Mucosa of stomach (tissue), 1 donor: Measurements from ENCODE around the gene ADCY5.

Experiments used
- H3K27me3 ChIP-seq: one replicate; pipeline ENCODE4 v1.7.0; 2013; ENCODE audit warnings: mild to moderate bottlenecking, low read length; ENCODE audit not compliant: control insufficient read depth, insufficient read depth
- H3K36me3 ChIP-seq: one replicate; pipeline ENCODE4 v1.7.0; 2013; ENCODE audit warnings: low read length; ENCODE audit not compliant: control insufficient read depth, insufficient read depth
- H3K4me1 ChIP-seq: one replicate; pipeline ENCODE4 v1.7.0; 2013; ENCODE audit warnings: mild to moderate bottlenecking, low read length; ENCODE audit not compliant: control insufficient read depth, insufficient read depth
- H3K4me3 ChIP-seq: one replicate; pipeline ENCODE4 v1.7.0; 2013; ENCODE audit warnings: low read length
- H3K9ac ChIP-seq: one replicate; pipeline ENCODE4 v1.7.0; 2013; ENCODE audit warnings: mild to moderate bottlenecking, low read length, moderate library complexity
- H3K9me3 ChIP-seq: one replicate; pipeline ENCODE4 v1.7.0; 2013; ENCODE audit warnings: mild to moderate bottlenecking, low read length, moderate library complexity; ENCODE audit not compliant: control insufficient read depth
- donor health status: Pancreatic carcinoma.

The ADCY5 gene

DNA sequence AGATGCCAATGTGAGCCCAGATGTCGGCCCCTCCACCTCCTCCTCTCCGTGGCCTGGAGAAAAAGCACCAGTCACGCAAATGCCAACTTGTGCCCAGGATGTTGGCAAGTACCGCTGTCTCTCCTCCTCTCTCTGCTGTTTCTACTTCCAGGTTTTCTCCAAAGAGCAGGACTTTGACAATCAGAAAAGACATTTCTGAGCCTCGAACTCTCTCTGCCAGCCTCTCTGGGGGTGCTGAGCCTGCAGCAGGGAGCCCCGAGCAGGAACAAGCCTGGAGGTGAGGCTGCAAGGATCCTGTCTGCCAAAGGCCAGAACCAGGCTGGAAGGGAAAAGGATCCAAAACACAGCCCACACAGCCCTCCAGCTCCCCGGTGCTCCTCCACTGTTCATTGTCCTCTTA is 157.5 kb downstream of the ADCY5 start:
- no peaks in the 10 kb centered on the region for H3K4me1 ChIP-seq
- no peaks in the 10 kb centered on the region for H3K27me3 ChIP-seq
- no peak overlapping the region for H3K9ac ChIP-seq
- H3K36me3 ChIP-seq, result no peaks in the 10 kb centered on the region
- H3K4me3 ChIP-seq, result no peak overlapping the region
- no peaks in the 10 kb centered on the region for H3K9me3 ChIP-seq

- no peaks in the 10 kb centered on the region for H3K36me3 ChIP-seq
These were observed 157.9 kb downstream of the ADCY5 start for GRCh38 chr3:123290962-123291361.

DNA sequence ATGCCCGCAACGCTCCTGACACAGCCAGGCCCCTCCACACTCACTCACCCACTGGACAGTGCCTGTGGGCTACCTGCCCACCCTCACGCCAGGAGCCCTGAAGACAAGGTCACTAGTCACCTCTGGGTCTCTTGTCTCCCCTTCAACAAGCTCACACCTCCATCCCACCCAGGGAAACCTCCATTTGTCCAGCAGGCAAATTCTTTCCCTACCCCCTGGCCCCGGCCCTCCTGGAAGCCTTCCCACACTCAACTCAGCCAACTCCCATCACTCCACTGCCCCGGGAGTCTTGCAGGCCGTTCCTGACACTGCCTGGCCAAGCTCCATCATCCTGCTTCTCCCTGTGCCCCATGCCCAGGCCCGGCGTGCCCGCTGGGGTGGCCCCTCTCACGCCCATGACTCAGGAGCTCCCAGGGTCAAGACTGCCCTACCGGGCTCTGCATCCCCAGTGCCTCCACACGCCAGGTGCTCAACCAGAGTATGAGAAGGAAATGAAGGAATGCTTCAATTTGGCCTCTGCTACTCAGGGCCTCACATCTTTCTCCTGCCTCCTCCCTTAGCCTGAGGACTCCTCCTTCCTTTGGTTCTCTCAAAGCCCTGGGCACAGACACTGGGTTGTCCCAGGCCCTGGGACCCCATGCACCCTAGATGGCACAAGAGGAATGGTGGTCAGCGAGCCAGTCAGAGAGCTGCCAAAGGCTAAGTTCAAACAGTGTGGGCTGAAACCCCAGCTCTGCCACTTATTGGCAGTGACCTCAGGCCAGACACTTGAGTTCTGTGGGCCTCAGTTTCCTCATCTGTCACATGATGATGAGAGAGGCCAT is 158.6 kb downstream of the ADCY5 start:
- H3K4me1 ChIP-seq, result no peaks in the 10 kb centered on the region
- no peak overlapping the region for H3K9ac ChIP-seq
- no peaks in the 10 kb centered on the region for H3K9me3 ChIP-seq
- no peak overlapping the region for H3K4me3 ChIP-seq
- no peaks in the 10 kb centered on the region for H3K36me3 ChIP-seq
- H3K27me3 ChIP-seq, result no peaks in the 10 kb centered on the region

More at GRCh38 chr3:123290962-123291361, 157.9 kb downstream of the ADCY5 start:
- no peaks in the 10 kb centered on the region for H3K27me3 ChIP-seq
- no peak overlapping the region for H3K9ac ChIP-seq
- no peaks in the 10 kb centered on the region for H3K9me3 ChIP-seq
- H3K4me3 ChIP-seq, result no peak overlapping the region
- no peaks in the 10 kb centered on the region for H3K4me1 ChIP-seq

DNA sequence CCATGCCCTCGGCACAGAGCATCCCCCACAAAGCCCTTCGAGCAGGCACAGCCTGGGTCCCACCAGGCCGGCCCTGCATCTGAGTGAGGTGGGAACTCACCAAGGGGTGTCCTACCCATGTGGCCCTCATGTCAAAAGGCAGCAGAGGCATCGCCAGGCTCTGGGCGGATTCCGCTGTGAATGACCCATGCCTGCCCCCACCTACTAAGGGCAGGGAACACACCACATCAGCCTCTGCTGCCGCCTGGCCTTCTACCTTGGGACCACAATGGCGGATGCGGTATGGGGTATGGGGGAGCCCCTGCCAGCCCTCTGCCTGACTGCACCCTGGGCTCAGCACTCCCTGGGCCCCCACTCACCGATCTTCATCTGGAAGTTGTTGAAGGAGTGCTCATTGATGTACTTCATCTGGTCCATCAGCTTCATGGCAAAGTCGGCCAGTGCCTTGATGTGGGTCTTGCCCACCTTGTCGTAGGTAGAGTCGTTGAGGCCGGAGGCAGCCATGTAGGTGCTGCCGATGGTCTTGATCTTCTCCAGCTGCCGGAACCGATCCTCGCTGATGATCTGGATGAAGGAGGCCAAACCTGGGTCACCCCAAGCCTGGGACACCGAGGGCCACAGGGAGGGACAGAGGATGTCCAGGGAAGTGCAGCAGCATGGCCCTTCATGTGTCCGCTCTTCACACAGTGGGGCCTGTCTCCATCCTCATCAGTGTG is 159.3 kb downstream of the ADCY5 start:
- no peaks in the 10 kb centered on the region for H3K9me3 ChIP-seq
- no peaks in the 10 kb centered on the region for H3K36me3 ChIP-seq
- H3K4me1 ChIP-seq, result no peaks in the 10 kb centered on the region
- H3K9ac ChIP-seq, result no peak overlapping the region
- H3K27me3 ChIP-seq, result no peaks in the 10 kb centered on the region
- no peak overlapping the region for H3K4me3 ChIP-seq

DNA sequence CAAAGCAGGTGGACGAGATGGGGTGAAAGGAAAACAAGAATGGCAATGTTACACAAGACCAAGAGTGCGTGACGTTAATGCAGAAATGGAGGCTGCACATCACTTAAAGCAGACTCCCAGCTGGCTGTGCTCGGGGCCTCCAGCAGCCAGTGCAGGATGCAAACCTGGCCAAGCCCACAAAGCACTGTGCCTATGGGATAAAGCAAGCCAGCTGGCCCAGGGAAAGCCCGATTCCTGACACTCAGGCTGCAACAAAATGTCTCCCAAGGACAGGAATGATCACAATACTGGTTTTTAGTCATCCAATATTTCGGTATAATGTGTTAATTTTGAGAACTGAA is 161.0 kb downstream of the ADCY5 start:
- Histone ChIP-seq H3K9ac (no peak overlapping the region), H3K36me3 (no peaks in the 10 kb centered on the region), H3K4me3 (no peak overlapping the region), H3K9me3 (no peaks in the 10 kb centered on the region), H3K27me3 (no peaks in the 10 kb centered on the region), H3K4me1 (no peaks in the 10 kb centered on the region)

GRCh38 chr3:123287051-123287961 is 161.6 kb downstream of the ADCY5 start:
- Histone ChIP-seq H3K36me3 (no peaks in the 10 kb centered on the region), H3K4me1 (no peaks in the 10 kb centered on the region), H3K27me3 (no peaks in the 10 kb centered on the region), H3K9ac (no peak overlapping the region), H3K9me3 (no peaks in the 10 kb centered on the region), H3K4me3 (no peak overlapping the region)

GRCh38 chr3:123286308-123287023 is 162.4 kb downstream of the ADCY5 start:
- no peaks in the 10 kb centered on the region for H3K36me3 ChIP-seq
- no peaks in the 10 kb centered on the region for H3K27me3 ChIP-seq
- H3K4me1 ChIP-seq, result no peaks in the 10 kb centered on the region
- no peaks in the 10 kb centered on the region for H3K9me3 ChIP-seq
- H3K4me3 ChIP-seq, result no peak overlapping the region
- H3K9ac ChIP-seq, result no peak overlapping the region

GRCh38 chr3:123285931-123286307 is 163.0 kb downstream of the ADCY5 start:
- no peaks in the 10 kb centered on the region for H3K36me3 ChIP-seq
- no peak overlapping the region for H3K9ac ChIP-seq
- H3K9me3 ChIP-seq, result no peaks in the 10 kb centered on the region
- no peaks in the 10 kb centered on the region for H3K4me1 ChIP-seq
- no peak overlapping the region for H3K4me3 ChIP-seq
- H3K27me3 ChIP-seq, result no peaks in the 10 kb centered on the region

- Histone ChIP-seq H3K36me3 (no peaks in the 10 kb centered on the region), H3K9me3 (no peaks in the 10 kb centered on the region), H3K27me3 (no peaks in the 10 kb centered on the region), H3K4me1 (no peaks in the 10 kb centered on the region), H3K4me3 (no peak overlapping the region), H3K9ac (no peak overlapping the region)
These were observed 163.4 kb downstream of the ADCY5 start for GRCh38 chr3:123285479-123285878.

DNA sequence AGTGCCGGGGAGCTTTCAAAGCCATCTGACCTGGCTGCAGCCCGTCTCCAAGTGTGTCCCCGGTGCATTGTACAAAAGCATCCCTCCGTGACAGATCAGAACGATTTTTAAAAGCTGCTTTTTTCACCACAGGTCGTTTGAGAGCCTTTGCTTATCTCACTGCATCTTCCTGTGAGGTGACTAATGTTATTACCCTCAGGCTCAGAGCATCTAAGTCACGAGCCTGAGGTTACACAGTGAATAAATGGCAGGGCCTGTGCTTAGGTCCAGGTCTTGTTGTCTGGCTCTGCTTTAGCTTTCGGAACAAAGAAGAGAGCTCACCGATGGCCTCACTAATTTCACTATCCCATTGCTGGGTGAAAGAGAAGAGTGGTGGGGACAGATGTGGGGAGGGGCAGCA is 163.8 kb downstream of the ADCY5 start:
- no peaks in the 10 kb centered on the region for H3K9me3 ChIP-seq
- H3K9ac ChIP-seq, result no peak overlapping the region
- H3K4me3 ChIP-seq, result no peak overlapping the region
- H3K4me1 ChIP-seq, result no peaks in the 10 kb centered on the region
- no peaks in the 10 kb centered on the region for H3K36me3 ChIP-seq
- no peaks in the 10 kb centered on the region for H3K27me3 ChIP-seq

- H3K9me3 ChIP-seq, result no peaks in the 10 kb centered on the region
- H3K9ac ChIP-seq, result no peak overlapping the region
- no peak overlapping the region for H3K4me3 ChIP-seq
- H3K27me3 ChIP-seq, result no peaks in the 10 kb centered on the region
- no peaks in the 10 kb centered on the region for H3K4me1 ChIP-seq
- no peaks in the 10 kb centered on the region for H3K36me3 ChIP-seq
These were observed 164.4 kb downstream of the ADCY5 start for GRCh38 chr3:123284399-123285010.
